HuH-7.5 (cell line): Measurements from ENCODE around the gene CD34.
"Not testable (repeated sequence)": the region's sequence is repeated elsewhere in the genome, so short reads cannot be mapped to it uniquely, and the experiment has no call there.

Experiments
- DNase-seq: peaks from one replicate; pipeline ENCODE4 v3.0.0; 2011; ENCODE audit warnings: low spot score

Gene CD34

GRCh38 chr1:207910591-207911354 is at the start of gene CD34:
TSS of gene CD34 (minus strand) at chr1:207911125. CDS start at chr1:207911080, 45 bp downstream.
- DNase-seq: no peak

- DNase-seq: no peak
These were observed 49.4 kb upstream of the CD34 start for GRCh38 chr1:207960346-207960745.

GRCh38 chr1:207959910-207960309 is 49.0 kb upstream of the CD34 start:
- DNase-seq: no peak

- no peak for DNase-seq
These were observed 48.4 kb upstream of the CD34 start for GRCh38 chr1:207959141-207959825.

GRCh38 chr1:207958376-207959139 is 47.6 kb upstream of the CD34 start:
- no peak for DNase-seq

GRCh38 chr1:207956986-207957385 is 46.1 kb upstream of the CD34 start:
- no peak for DNase-seq

- no peak for DNase-seq
These were observed 43.2 kb upstream of the CD34 start for GRCh38 chr1:207954104-207954503.

- DNase-seq: no peak
These were observed 42.0 kb upstream of the CD34 start for GRCh38 chr1:207952617-207953542.

GRCh38 chr1:207951652-207952051 is 40.7 kb upstream of the CD34 start:
- DNase-seq: no peak

- DNase-seq: no peak
These were observed 39.8 kb upstream of the CD34 start for GRCh38 chr1:207950750-207951149.

GRCh38 chr1:207949571-207950195 is 38.8 kb upstream of the CD34 start:
- no peak for DNase-seq

GRCh38 chr1:207948536-207949250 is 37.8 kb upstream of the CD34 start:
- DNase-seq: no peak

GRCh38 chr1:207946756-207947155 is 35.8 kb upstream of the CD34 start:
- DNase-seq: no peak

- no peak for DNase-seq
These were observed 33.6 kb upstream of the CD34 start for GRCh38 chr1:207944571-207944970.

GRCh38 chr1:207942337-207942741 is 31.4 kb upstream of the CD34 start:
- not testable (repeated sequence) for DNase-seq

GRCh38 chr1:207941665-207942064 is 30.7 kb upstream of the CD34 start:
- no peak for DNase-seq

GRCh38 chr1:207938016-207938415 is 27.1 kb upstream of the CD34 start:
- DNase-seq: no peak

- DNase-seq: no peak
These were observed 26.3 kb upstream of the CD34 start for GRCh38 chr1:207937204-207937603.

GRCh38 chr1:207935166-207935583 is 24.2 kb upstream of the CD34 start:
- DNase-seq: no peak

- DNase-seq: no peak
These were observed 22.4 kb upstream of the CD34 start for GRCh38 chr1:207933205-207933800.
